Transverse colon (tissue), 3 donors: Measurements from ENCODE around the gene TBC1D7.

Source experiments
- CTCF ChIP-seq, 5 experiments: fragments of 200-600 bp in 3 of 5; fragments of 450-650 bp in 2 of 5; sonication (generic) in 3 of 5; IDR thresholded peaks; 1 replicate in 2 of 5; 2 replicates in 3 of 5; pipeline ENCODE4 v1.5.1; 2016 to 2017; ENCODE audit warnings: antibody characterized with exemption in 5 of 5, inconsistent platforms in 3 of 5, mild to moderate bottlenecking in 2 of 5, moderate library complexity in 1 of 5
- POLR2A ChIP-seq: fragments of 450-650 bp; IDR thresholded peaks from one replicate; pipeline ENCODE4 v1.6.1; 2016; ENCODE audit warnings: antibody characterized with exemption, mild to moderate bottlenecking, moderate library complexity

DNA sequence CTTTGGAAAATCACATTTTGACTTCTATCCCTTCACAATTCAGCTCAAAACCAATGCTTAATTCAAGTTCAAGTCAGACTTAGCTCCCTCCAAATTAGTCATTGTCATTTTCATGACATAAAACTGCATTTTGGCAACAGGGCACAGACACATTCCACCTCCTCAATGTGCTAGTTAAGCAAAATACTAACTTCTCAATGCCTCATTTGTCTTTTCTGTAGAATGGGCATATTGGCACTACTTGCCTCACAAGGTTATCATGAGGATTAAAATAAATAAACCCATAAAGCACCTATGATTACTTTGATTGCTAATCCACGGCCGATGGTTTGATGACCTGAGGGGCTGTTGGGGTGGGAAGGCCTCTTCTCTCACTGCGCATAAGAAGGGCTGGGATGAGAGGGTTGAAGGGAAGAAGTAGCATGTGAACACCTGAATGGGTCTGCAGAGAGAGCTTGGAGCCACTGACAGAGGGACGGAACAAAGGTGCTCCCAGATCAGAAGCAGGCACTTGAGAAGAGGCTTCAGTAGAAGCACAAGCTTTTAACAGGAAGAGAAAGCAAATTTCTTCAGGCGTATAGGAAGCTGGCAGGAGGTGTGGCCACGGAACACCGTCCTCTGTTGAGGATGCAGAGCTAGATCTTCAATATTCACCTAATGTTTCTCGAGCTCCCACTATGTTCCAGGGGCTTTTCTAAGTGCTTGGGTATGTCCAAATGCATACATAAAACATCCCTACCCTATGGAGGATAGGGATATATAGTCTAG lies 11.7 kb upstream of the TBC1D7 start:
- no peak for TF ChIP-seq CTCF (IDR thresholded peaks at IDR 0.05)
- TF ChIP-seq POLR2A = no peak
